ENCODE measurements around the gene C3orf18.

The C3orf18 gene

GRCh38 chr3:50580683-50581458 is 13.3 kb upstream of the C3orf18 start:
- TF ChIP-seq ZNF157 (tag by site-specific recombination; IDR thresholded peaks at IDR 0.05), result no peak
- TF ChIP-seq PBX3 (CRISPR knock-in tag; IDR thresholded peaks at IDR 0.05), result no peak
- no peak for TF ChIP-seq GLI4 (tag by site-specific recombination; IDR thresholded peaks at IDR 0.05)
- no peak for TF ChIP-seq ZNF843 (tag by site-specific recombination; IDR thresholded peaks at IDR 0.05)
- no peak for TF ChIP-seq ZNF610 (tag by site-specific recombination; IDR thresholded peaks at IDR 0.05; ENCODE audit: borderline replicate concordance)
- TF ChIP-seq SP3 (tag by site-specific recombination; IDR thresholded peaks at IDR 0.05), result no peak
- no peak for TF ChIP-seq SCRT2 (tag by site-specific recombination; IDR thresholded peaks at IDR 0.05)
- TF ChIP-seq CTCF (tag by site-specific recombination; IDR thresholded peaks at IDR 0.05), result no peak
- TF ChIP-seq HOXD13 (CRISPR knock-in tag; IDR thresholded peaks at IDR 0.05; ENCODE audit: borderline replicate concordance), result no peak
- TF ChIP-seq OVOL3 (tag by site-specific recombination; IDR thresholded peaks at IDR 0.05), result no peak
- no peak for TF ChIP-seq ZNF792 (tag by site-specific recombination; IDR thresholded peaks at IDR 0.05)
- TF ChIP-seq ZNF580 (tag by site-specific recombination; IDR thresholded peaks at IDR 0.05), result no peak
- TF ChIP-seq ZNF830 (tag by site-specific recombination; IDR thresholded peaks at IDR 0.05; ENCODE audit: low read depth), result no peak
- TF ChIP-seq ZNF112 (tag by site-specific recombination; IDR thresholded peaks at IDR 0.05), result no peak
- TF ChIP-seq ZNF626 (tag by site-specific recombination; IDR thresholded peaks at IDR 0.05), result no peak
- TF ChIP-seq ZNF664 (tag by site-specific recombination; IDR thresholded peaks at IDR 0.05), result no peak
- peaks cover 0 to 75% of the 10 kb centered on the region in 2 experiments; a peak in 1 of 3 replicates for H3K36me3 ChIP-seq (ENCODE audit: control insufficient read depth in 2 of 2, insufficient read depth in 1 of 2, low read length in 2 of 2)
- H3K4me1 ChIP-seq (ENCODE audit: control insufficient read depth, insufficient read depth, low read length), result no peaks in the 10 kb centered on the region
- no peak overlapping the region for H3K4me3 ChIP-seq (ENCODE audit: low read depth, low read length)
- ChIA-PET CTCF (interaction anchor here (1.0 to 1.5 kb wide), 2 partner anchors 9 to 32 kb away, joined by 3 to 6 read pairs; no protein-coding TSS in a partner anchor), POLR2A (no interaction called here)
- no peak overlapping the region for H3K27ac ChIP-seq (ENCODE audit: extremely low read depth, low read depth, low read length)
- no peaks in the 10 kb centered on the region for H3K9me3 ChIP-seq (ENCODE audit: control insufficient read depth, insufficient read depth, low read depth, low read length)

- Histone ChIP-seq H3K9me3 (ENCODE audit: control insufficient read depth, insufficient read depth, low read depth, low read length) (no peaks in the 10 kb centered on the region), H3K4me3 (ENCODE audit: low read depth, low read length) (no peak overlapping the region), H3K36me3 (ENCODE audit: control insufficient read depth in 2 of 2, insufficient read depth in 1 of 2, low read length in 2 of 2) (peaks cover 0 to 87% of the 10 kb centered on the region in 2 experiments; a peak in 1 of 3 replicates), H3K27ac (ENCODE audit: extremely low read depth, low read depth, low read length) (no peak overlapping the region), H3K4me1 (ENCODE audit: control insufficient read depth, insufficient read depth, low read length) (no peaks in the 10 kb centered on the region)
- CTCF ChIA-PET, result interaction anchor here (1.1 to 2.2 kb wide), 4 partner anchors 14 to 862 kb away, joined by 3 to 6 read pairs (median 4); no protein-coding TSS in a partner anchor
- no peak for TF ChIP-seq ZNF19 (tag by site-specific recombination; IDR thresholded peaks at IDR 0.05; ENCODE audit: low read depth)
- no peak for TF ChIP-seq ZNF10 (tag by site-specific recombination; IDR thresholded peaks at IDR 0.05)
- no peak for TF ChIP-seq ZNF777 (tag by site-specific recombination; IDR thresholded peaks at IDR 0.05; ENCODE audit: borderline replicate concordance)
- no peak for TF ChIP-seq ZNF514 (tag by site-specific recombination; IDR thresholded peaks at IDR 0.05)
- TF ChIP-seq SCRT1 (tag by site-specific recombination; IDR thresholded peaks at IDR 0.05; ENCODE audit: borderline replicate concordance), result no peak
- TF ChIP-seq HIC1 (tag by site-specific recombination; IDR thresholded peaks at IDR 0.05), result no peak
- TF ChIP-seq ZNF449 (tag by site-specific recombination; IDR thresholded peaks at IDR 0.05), result no peak
- TF ChIP-seq ZNF16 (tag by site-specific recombination; IDR thresholded peaks at IDR 0.05; ENCODE audit: low read depth), result no peak
- no peak for TF ChIP-seq ZNF223 (tag by site-specific recombination; IDR thresholded peaks at IDR 0.05)
- no peak for TF ChIP-seq ZNF677 (tag by site-specific recombination; IDR thresholded peaks at IDR 0.05)
- no peak for TF ChIP-seq ZNF23 (tag by site-specific recombination; IDR thresholded peaks at IDR 0.05; ENCODE audit: borderline replicate concordance)
- TF ChIP-seq ZNF248 (tag by site-specific recombination; IDR thresholded peaks at IDR 0.05), result no peak
- TF ChIP-seq ZNF37A (tag by site-specific recombination; IDR thresholded peaks at IDR 0.05), result no peak
- TF ChIP-seq ZNF133 (tag by site-specific recombination; IDR thresholded peaks at IDR 0.05), result no peak
- POLR2A ChIA-PET, result no interaction called here
Observed at GRCh38 chr3:50577348-50577747, 9.8 kb upstream of the C3orf18 start.

Measured in HEK293 (cell line).